CD14-positive monocyte (primary cell): Measurements from ENCODE around the gene KRT222. TPM values are rescaled to one million over a fixed set of nuclear protein-coding genes. Genes with fewer than 3 reads are reported as not detected.

ENCODE experiments used
- DNase-seq, 3 donors: peaks; one replicate each; pipeline ENCODE4 v3.0.0-alpha.2; 2011 to 2022
- H2AFZ ChIP-seq: 2 replicates; pipeline ENCODE4 v1.6.0; 2012; ENCODE audit warnings: mild to moderate bottlenecking, low read depth, low read length, inconsistent platforms; ENCODE audit not compliant: insufficient read depth, poor library complexity, severe bottlenecking
- H3K27ac ChIP-seq, 2 donors: 1 replicate in 1 of 2; 2 replicates in 1 of 2; pipeline ENCODE4 v1.5.1; 2012 to 2013; ENCODE audit warnings: low read length in 2 of 2, control low read depth in 1 of 2, inconsistent platforms in 1 of 2, low read depth in 1 of 2, mild to moderate bottlenecking in 1 of 2
- H3K27me3 ChIP-seq, 2 donors: one replicate each; pipeline versions ENCODE4 v1.6.0 to v1.6.1; 2011 to 2013; ENCODE audit warnings: low read length in 2 of 2; ENCODE audit not compliant: control insufficient read depth in 2 of 2, insufficient read depth in 2 of 2
- H3K36me3 ChIP-seq, 2 donors: replicated peaks in 1 of 2; 1 replicate in 1 of 2; 2 replicates in 1 of 2; pipeline versions ENCODE4 v1.5.1 to v1.6.1; 2012 to 2013; ENCODE audit warnings: low read length in 2 of 2, control low read depth in 1 of 2, inconsistent platforms in 1 of 2, mild to moderate bottlenecking in 1 of 2; ENCODE audit not compliant: insufficient read depth in 2 of 2, control insufficient read depth in 1 of 2
- H3K4me1 ChIP-seq, 2 donors: 1 replicate in 1 of 2; 2 replicates in 1 of 2; pipeline versions ENCODE4 v1.5.1 to v1.6.1; 2012 to 2013; ENCODE audit warnings: low read length in 2 of 2, control low read depth in 1 of 2, inconsistent platforms in 1 of 2, mild to moderate bottlenecking in 1 of 2, moderate library complexity in 1 of 2; ENCODE audit not compliant: insufficient read depth in 2 of 2, control insufficient read depth in 1 of 2
- H3K4me2 ChIP-seq: replicated peaks from 2 replicates; pipeline ENCODE3; 2012; ENCODE audit warnings: low read length, moderate library complexity, mild to moderate bottlenecking; ENCODE audit not compliant: poor library complexity, severe bottlenecking; ENCODE audit errors: extremely low read depth
- H3K4me3 ChIP-seq, 3 experiments: fragments of 200-600 bp in 1 of 3; sonication (generic) in 1 of 3; replicated peaks in 1 of 3; 1 replicate in 2 of 3; 2 replicates in 1 of 3; pipeline ENCODE4 v1.5.1; 2011 to 2013; ENCODE audit warnings: low read length in 3 of 3, mild to moderate bottlenecking in 3 of 3, control low read depth in 2 of 3, low read depth in 2 of 3, inconsistent platforms in 1 of 3, moderate library complexity in 1 of 3
- H3K79me2 ChIP-seq: 2 replicates; pipeline ENCODE4 v1.6.0; 2012; ENCODE audit warnings: mild to moderate bottlenecking, control low read depth, inconsistent platforms, low read length, moderate library complexity; ENCODE audit not compliant: insufficient read depth
- H3K9ac ChIP-seq: 2 replicates; pipeline ENCODE4 v1.6.0; 2017; ENCODE audit warnings: low read length, mild to moderate bottlenecking; ENCODE audit not compliant: insufficient read depth, poor library complexity, severe bottlenecking
- H3K9me3 ChIP-seq, 2 donors: replicated peaks in 1 of 2; 1 replicate in 1 of 2; 2 replicates in 1 of 2; pipeline versions ENCODE4 v1.5.1 to v1.6.1; 2012 to 2013; ENCODE audit warnings: low read length in 2 of 2, control low read depth in 1 of 2; ENCODE audit not compliant: control insufficient read depth in 1 of 2, insufficient read depth in 1 of 2
- H4K20me1 ChIP-seq: 2 replicates; pipeline ENCODE4 v1.6.0; 2012; ENCODE audit warnings: mild to moderate bottlenecking, low read length, control low read depth, moderate library complexity; ENCODE audit not compliant: insufficient read depth
- H3K27ac Mint-ChIP-seq, 7 donors: one replicate each; pipeline ENCODE4 v1.8.0; 2020; ENCODE audit warnings: mild to moderate bottlenecking in 7 of 7, mixed read lengths in 7 of 7, moderate library complexity in 6 of 7, inconsistent platforms in 2 of 7
- H3K27me3 Mint-ChIP-seq, 3 donors: one replicate each; pipeline ENCODE4 v1.8.0; 2021 to 2022; ENCODE audit warnings: low read depth in 3 of 3, mild to moderate bottlenecking in 3 of 3, mixed read lengths in 3 of 3, moderate library complexity in 3 of 3, inconsistent platforms in 1 of 3
- H3K36me3 Mint-ChIP-seq, 2 donors: one replicate each; pipeline ENCODE4 v1.8.0; 2020; ENCODE audit warnings: mixed read lengths in 2 of 2, inconsistent platforms in 1 of 2, mild to moderate bottlenecking in 1 of 2
- H3K4me1 Mint-ChIP-seq: one replicate; pipeline ENCODE4 v1.8.0; 2020; ENCODE audit warnings: mild to moderate bottlenecking, mixed read lengths
- H3K4me3 Mint-ChIP-seq, 2 donors: one replicate each; pipeline ENCODE4 v1.8.0; 2020; ENCODE audit warnings: mild to moderate bottlenecking in 2 of 2, mixed read lengths in 2 of 2, moderate library complexity in 1 of 2
- H3K9me3 Mint-ChIP-seq, 7 donors: one replicate each; pipeline ENCODE4 v1.8.0; 2020 to 2022; ENCODE audit warnings: mixed read lengths in 7 of 7, mild to moderate bottlenecking in 6 of 7, moderate library complexity in 6 of 7, inconsistent platforms in 2 of 7
- WGBS: methylation state at CpG from one replicate; pipeline ENCODE4 v1.1.5; 2013; ENCODE audit warnings: missing lambda C conversion rate; ENCODE audit not compliant: insufficient coverage; 5-methylcytosine and 5-hydroxymethylcytosine counted together
- intact Hi-C, 2 donors: fragments of 100-400 bp; cut with micrococcal nuclease; formaldehyde crosslinking; loops; one replicate each; pipeline versions ENCODE4 v1.15.0 to v1.15.1; 2023
- polyA plus RNA-seq, 3 donors: library from polyadenylated mRNA; depleted of rRNA in 1 of 3; unstranded in 2 of 3; stranded (reverse) in 1 of 3; fragments of 300-500 nt in 2 of 3; fragments of >200 nt in 1 of 3; fragmentation: Illumina TruSeq in 2 of 3; gene quantifications; 1 replicate in 2 of 3; 2 replicates in 1 of 3; pipeline ENCODE4 v1.2.3, GENCODE V29; 2012 to 2021
- TF ChIP-seq, protein P1 (sequence below): fragments of 200-600 bp; IDR thresholded peaks from one replicate; pipeline ENCODE4 v1.8.0; 2022; ENCODE audit warnings: antibody characterized with exemption, mild to moderate bottlenecking

Gene KRT222
- polyA plus RNA-seq, 3 donors = not detected

DNA sequence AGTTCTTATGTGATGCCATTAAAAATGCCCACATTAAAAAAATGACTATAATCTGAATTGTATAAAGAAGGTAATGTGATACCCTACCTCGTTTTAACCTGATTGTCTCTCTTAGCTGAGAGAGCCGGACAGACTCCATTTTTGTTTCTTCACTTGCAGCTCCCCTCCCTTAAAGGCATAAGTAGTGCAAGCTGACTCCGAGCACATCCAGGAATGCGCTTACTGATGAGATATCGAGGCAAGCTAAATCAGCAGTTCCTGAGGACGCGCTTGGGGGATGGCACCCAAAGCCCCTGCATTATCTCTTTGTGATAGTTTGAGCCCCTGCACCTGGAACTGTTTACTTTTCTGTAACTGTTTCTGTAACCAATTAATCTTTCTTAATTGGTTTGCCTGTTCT is 32.3 kb upstream of the KRT222 start:
- Histone ChIP-seq H3K27me3 (peaks cover 7 to 15% of the 10 kb centered on the region in 2 donors), H3K79me2 (no peaks in the 10 kb centered on the region), H2AFZ (no peak overlapping the region), H3K36me3 (no peaks in the 10 kb centered on the region), H3K27ac (no peak overlapping the region), H3K9me3 (no peaks in the 10 kb centered on the region), H3K4me2 (no peak overlapping the region), H3K9ac (no peak overlapping the region), H4K20me1 (no peaks in the 10 kb centered on the region), H3K4me3 (no peak overlapping the region), H3K4me1 (no peaks in the 10 kb centered on the region)
- DNase-seq = no peak
- no peak overlapping the region for H3K27ac Mint-ChIP-seq
- WGBS = 100% methylated on average over 3 of the region's 7 CpGs
- H3K4me3 Mint-ChIP-seq = no peak overlapping the region
- H3K36me3 Mint-ChIP-seq = no peaks in the 10 kb centered on the region
- peaks cover 0 to 2% (median 0%) of the 10 kb centered on the region in 7 donors for H3K9me3 Mint-ChIP-seq
- H3K4me1 Mint-ChIP-seq = no peaks in the 10 kb centered on the region
- intact Hi-C loops = no loop called here
- peaks cover 21 to 67% (median 21%) of the 10 kb centered on the region in 3 donors for H3K27me3 Mint-ChIP-seq
- TF ChIP-seq, protein P1, sequence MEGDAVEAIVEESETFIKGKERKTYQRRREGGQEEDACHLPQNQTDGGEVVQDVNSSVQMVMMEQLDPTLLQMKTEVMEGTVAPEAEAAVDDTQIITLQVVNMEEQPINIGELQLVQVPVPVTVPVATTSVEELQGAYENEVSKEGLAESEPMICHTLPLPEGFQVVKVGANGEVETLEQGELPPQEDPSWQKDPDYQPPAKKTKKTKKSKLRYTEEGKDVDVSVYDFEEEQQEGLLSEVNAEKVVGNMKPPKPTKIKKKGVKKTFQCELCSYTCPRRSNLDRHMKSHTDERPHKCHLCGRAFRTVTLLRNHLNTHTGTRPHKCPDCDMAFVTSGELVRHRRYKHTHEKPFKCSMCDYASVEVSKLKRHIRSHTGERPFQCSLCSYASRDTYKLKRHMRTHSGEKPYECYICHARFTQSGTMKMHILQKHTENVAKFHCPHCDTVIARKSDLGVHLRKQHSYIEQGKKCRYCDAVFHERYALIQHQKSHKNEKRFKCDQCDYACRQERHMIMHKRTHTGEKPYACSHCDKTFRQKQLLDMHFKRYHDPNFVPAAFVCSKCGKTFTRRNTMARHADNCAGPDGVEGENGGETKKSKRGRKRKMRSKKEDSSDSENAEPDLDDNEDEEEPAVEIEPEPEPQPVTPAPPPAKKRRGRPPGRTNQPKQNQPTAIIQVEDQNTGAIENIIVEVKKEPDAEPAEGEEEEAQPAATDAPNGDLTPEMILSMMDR = no peak

DNA sequence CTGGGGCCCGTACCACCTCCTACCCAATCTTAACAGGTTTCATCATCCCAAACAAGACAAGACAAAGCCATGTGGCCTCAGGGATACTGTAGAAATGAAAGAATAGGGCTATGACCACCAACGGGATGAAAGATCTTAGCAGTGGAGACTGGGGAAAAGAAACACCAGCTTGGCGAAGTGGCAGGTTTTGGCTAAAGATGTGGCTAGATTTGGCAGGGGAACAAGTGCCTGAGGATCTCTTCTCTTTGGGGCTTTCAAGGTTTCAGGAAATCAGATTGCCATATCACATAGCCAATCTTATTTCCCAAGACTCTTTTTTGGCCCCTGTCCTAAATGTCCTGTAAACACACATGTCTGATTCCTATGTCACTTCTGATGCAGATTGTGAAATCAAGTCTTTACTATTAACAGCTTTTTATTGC is 31.7 kb upstream of the KRT222 start:
- no peaks in the 10 kb centered on the region for H3K9me3 ChIP-seq
- H3K79me2 ChIP-seq = no peaks in the 10 kb centered on the region
- intact Hi-C loops = no loop called here
- no peak overlapping the region for H3K27ac Mint-ChIP-seq
- H3K9me3 Mint-ChIP-seq = peaks cover 0 to 2% (median 0%) of the 10 kb centered on the region in 7 donors
- H3K27ac ChIP-seq = no peak overlapping the region
- no peak overlapping the region for H3K4me2 ChIP-seq
- no peaks in the 10 kb centered on the region for H4K20me1 ChIP-seq
- H3K36me3 Mint-ChIP-seq = no peaks in the 10 kb centered on the region
- no peaks in the 10 kb centered on the region for H3K36me3 ChIP-seq
- no peaks in the 10 kb centered on the region for H3K4me1 ChIP-seq
- no peak overlapping the region for H3K4me3 ChIP-seq
- H3K27me3 Mint-ChIP-seq = peaks cover 17 to 65% (median 19%) of the 10 kb centered on the region in 3 donors
- H3K4me1 Mint-ChIP-seq = no peaks in the 10 kb centered on the region
- H3K27me3 ChIP-seq = peaks cover 8 to 15% of the 10 kb centered on the region in 2 donors
- H3K4me3 Mint-ChIP-seq = no peak overlapping the region
- TF ChIP-seq, protein P1 = no peak
- WGBS = 0% methylated on average over 1 of the region's 3 CpGs
- no peak for DNase-seq
- no peak overlapping the region for H2AFZ ChIP-seq
- H3K9ac ChIP-seq = no peak overlapping the region
